ENCODE measurements around the gene GPR161.

Gene GPR161

GRCh38 chr1:168050880-168051279, 85.8 kb downstream of the GPR161 start:
- Histone ChIP-seq H3K4me3 (ENCODE audit: low read depth, low read length) (no peak overlapping the region), H3K4me2 (ENCODE audit: low read length) (no peak overlapping the region), H3K36me3 (ENCODE audit: control insufficient read depth, insufficient read depth, low read length) (no peaks in the 10 kb centered on the region), H3K9me3 (ENCODE audit: control insufficient read depth, low read length) (no peaks in the 10 kb centered on the region), H3K9ac (no peak overlapping the region), H3K27ac (no peak overlapping the region), H3K27me3 (ENCODE audit: control insufficient read depth, insufficient read depth, low read length) (no peaks in the 10 kb centered on the region), H2AFZ (no peak overlapping the region), H3K79me2 (no peaks in the 10 kb centered on the region), H3K4me1 (no peaks in the 10 kb centered on the region)
- TF ChIP-seq CTCF (IDR thresholded peaks at IDR 0.05) = no peak

GRCh38 chr1:168050307-168050706, 86.4 kb downstream of the GPR161 start:
- H2AFZ ChIP-seq = no peak overlapping the region
- H3K9ac ChIP-seq = no peak overlapping the region
- H3K27ac ChIP-seq = no peak overlapping the region
- no peak overlapping the region for H3K4me3 ChIP-seq (ENCODE audit: low read depth, low read length)
- H3K27me3 ChIP-seq (ENCODE audit: control insufficient read depth, insufficient read depth, low read length) = no peaks in the 10 kb centered on the region
- H3K79me2 ChIP-seq = no peaks in the 10 kb centered on the region
- H3K9me3 ChIP-seq (ENCODE audit: control insufficient read depth, low read length) = no peaks in the 10 kb centered on the region
- H3K4me1 ChIP-seq = no peaks in the 10 kb centered on the region
- no peak for TF ChIP-seq CTCF (IDR thresholded peaks at IDR 0.05)
- no peak overlapping the region for H3K4me2 ChIP-seq (ENCODE audit: low read length)
- H3K36me3 ChIP-seq (ENCODE audit: control insufficient read depth, insufficient read depth, low read length) = no peaks in the 10 kb centered on the region

- Histone ChIP-seq H3K4me3 (ENCODE audit: low read depth, low read length) (no peak overlapping the region), H3K9ac (no peak overlapping the region), H3K79me2 (no peaks in the 10 kb centered on the region), H3K27ac (no peak overlapping the region), H2AFZ (no peak overlapping the region), H3K36me3 (ENCODE audit: control insufficient read depth, insufficient read depth, low read length) (no peaks in the 10 kb centered on the region), H3K4me2 (ENCODE audit: low read length) (no peak overlapping the region), H3K4me1 (no peaks in the 10 kb centered on the region), H3K27me3 (ENCODE audit: control insufficient read depth, insufficient read depth, low read length) (no peaks in the 10 kb centered on the region), H3K9me3 (ENCODE audit: control insufficient read depth, low read length) (no peaks in the 10 kb centered on the region)
- no peak for TF ChIP-seq CTCF (IDR thresholded peaks at IDR 0.05)
These were observed 91.4 kb downstream of the GPR161 start for GRCh38 chr1:168045311-168045710.

- Histone ChIP-seq H3K4me1 (no peaks in the 10 kb centered on the region), H3K27me3 (ENCODE audit: control insufficient read depth, insufficient read depth, low read length) (no peaks in the 10 kb centered on the region), H3K36me3 (ENCODE audit: control insufficient read depth, insufficient read depth, low read length) (no peaks in the 10 kb centered on the region), H3K4me2 (ENCODE audit: low read length) (no peak overlapping the region), H3K79me2 (no peaks in the 10 kb centered on the region), H3K9me3 (ENCODE audit: control insufficient read depth, low read length) (no peaks in the 10 kb centered on the region), H3K27ac (no peak overlapping the region), H3K4me3 (ENCODE audit: low read depth, low read length) (no peak overlapping the region), H2AFZ (no peak overlapping the region), H3K9ac (no peak overlapping the region)
- no peak for TF ChIP-seq CTCF (IDR thresholded peaks at IDR 0.05)
These were observed 94.4 kb downstream of the GPR161 start for GRCh38 chr1:168042362-168042761.

GRCh38 chr1:168035345-168035744, 101.4 kb downstream of the GPR161 start:
- Histone ChIP-seq H3K9me3 (ENCODE audit: control insufficient read depth, low read length) (no peaks in the 10 kb centered on the region), H3K4me2 (ENCODE audit: low read length) (no peak overlapping the region), H3K36me3 (ENCODE audit: control insufficient read depth, insufficient read depth, low read length) (no peaks in the 10 kb centered on the region), H3K79me2 (no peaks in the 10 kb centered on the region), H3K27me3 (ENCODE audit: control insufficient read depth, insufficient read depth, low read length) (no peaks in the 10 kb centered on the region), H3K27ac (no peak overlapping the region), H3K9ac (no peak overlapping the region), H3K4me1 (no peaks in the 10 kb centered on the region), H3K4me3 (ENCODE audit: low read depth, low read length) (no peak overlapping the region), H2AFZ (no peak overlapping the region)
- TF ChIP-seq CTCF (IDR thresholded peaks at IDR 0.05) = no peak
